DMS 273 (cell line): ENCODE results near the gene MARCKS.

ENCODE experiments used
- DNase-seq: peaks from one replicate; lab custom pipeline; 2025; ENCODE audit not compliant: unreplicated experiment; lab: John Stamatoyannopoulos, UW

MARCKS gene

GRCh38 chr6:113848811-113849210, 8.3 kb upstream of the MARCKS start:
- no peak for DNase-seq

GRCh38 chr6:113853252-113853651, 3.9 kb upstream of the MARCKS start:
- no peak for DNase-seq

- DNase-seq: peak; percentile 97
Observed at GRCh38 chr6:113854531-113855499, 2.3 kb upstream of the MARCKS start.

GRCh38 chr6:113855500-113856374, 1.4 kb upstream of the MARCKS start:
- peak; percentile 83 for DNase-seq

GRCh38 chr6:113856375-113856624, 845 bp upstream of the MARCKS start:
- DNase-seq: no peak

GRCh38 chr6:113857556-113858479, 673 bp downstream of the MARCKS start:
- peak; percentile 78 for DNase-seq

GRCh38 chr6:113858480-113859348, 1.6 kb downstream of the MARCKS start:
- DNase-seq: peak; percentile 96

GRCh38 chr6:113859349-113860180, 2.4 kb downstream of the MARCKS start:
- DNase-seq: no peak

- peak; percentile 32 for DNase-seq
Observed at GRCh38 chr6:113860181-113860955, 3.2 kb downstream of the MARCKS start.

- no peak for DNase-seq
Observed at GRCh38 chr6:113862112-113862511, 5.0 kb downstream of the MARCKS start.

- DNase-seq: no peak
Observed at GRCh38 chr6:113870917-113871316, 13.8 kb downstream of the MARCKS start.

- no peak for DNase-seq
Observed at GRCh38 chr6:113871975-113872374, 14.8 kb downstream of the MARCKS start.

GRCh38 chr6:113873043-113873667, 16.0 kb downstream of the MARCKS start:
- no peak for DNase-seq

- no peak for DNase-seq
Observed at GRCh38 chr6:113875470-113875869, 18.3 kb downstream of the MARCKS start.

- peak; percentile 12 for DNase-seq
Observed at GRCh38 chr6:113876695-113877094, 19.6 kb downstream of the MARCKS start.

- DNase-seq: peak; percentile 86
Observed at GRCh38 chr6:113879186-113880096, 22.3 kb downstream of the MARCKS start.

GRCh38 chr6:113881478-113881980, 24.4 kb downstream of the MARCKS start:
- no peak for DNase-seq
